ENCODE measurements around the gene SSUH2.

The SSUH2 gene

DNA sequence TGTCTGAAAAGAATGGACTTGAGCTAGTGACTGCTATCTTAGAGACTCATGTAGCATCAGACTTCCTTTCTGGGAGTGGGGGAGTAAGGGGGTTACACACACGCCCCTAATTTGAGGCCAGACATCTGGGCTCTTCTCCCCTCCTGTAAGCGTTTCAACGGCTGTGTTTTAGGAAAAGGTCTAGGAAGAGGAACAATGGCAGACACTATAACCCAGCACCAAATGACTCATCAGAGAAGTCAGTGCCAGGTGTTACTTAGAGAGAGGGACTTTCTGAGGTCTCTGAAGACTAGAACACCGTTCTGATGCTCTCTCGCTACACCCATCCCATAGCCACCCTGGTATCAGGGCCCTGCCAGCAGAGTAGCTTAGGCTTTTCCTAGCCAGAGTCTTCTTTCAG is 65.5 kb downstream of the SSUH2 start:
- H3K4me3 ChIP-seq (replicated peaks; ENCODE audit: low read depth, low read length), result no peak overlapping the region
- TF ChIP-seq, protein P1, sequence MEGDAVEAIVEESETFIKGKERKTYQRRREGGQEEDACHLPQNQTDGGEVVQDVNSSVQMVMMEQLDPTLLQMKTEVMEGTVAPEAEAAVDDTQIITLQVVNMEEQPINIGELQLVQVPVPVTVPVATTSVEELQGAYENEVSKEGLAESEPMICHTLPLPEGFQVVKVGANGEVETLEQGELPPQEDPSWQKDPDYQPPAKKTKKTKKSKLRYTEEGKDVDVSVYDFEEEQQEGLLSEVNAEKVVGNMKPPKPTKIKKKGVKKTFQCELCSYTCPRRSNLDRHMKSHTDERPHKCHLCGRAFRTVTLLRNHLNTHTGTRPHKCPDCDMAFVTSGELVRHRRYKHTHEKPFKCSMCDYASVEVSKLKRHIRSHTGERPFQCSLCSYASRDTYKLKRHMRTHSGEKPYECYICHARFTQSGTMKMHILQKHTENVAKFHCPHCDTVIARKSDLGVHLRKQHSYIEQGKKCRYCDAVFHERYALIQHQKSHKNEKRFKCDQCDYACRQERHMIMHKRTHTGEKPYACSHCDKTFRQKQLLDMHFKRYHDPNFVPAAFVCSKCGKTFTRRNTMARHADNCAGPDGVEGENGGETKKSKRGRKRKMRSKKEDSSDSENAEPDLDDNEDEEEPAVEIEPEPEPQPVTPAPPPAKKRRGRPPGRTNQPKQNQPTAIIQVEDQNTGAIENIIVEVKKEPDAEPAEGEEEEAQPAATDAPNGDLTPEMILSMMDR (IDR thresholded peaks at IDR 0.05; ENCODE audit: low read depth, low read length, missing control alignments), result no peak
- DNase-seq (ENCODE audit: extremely low read depth, low read depth), result no peak

DNA sequence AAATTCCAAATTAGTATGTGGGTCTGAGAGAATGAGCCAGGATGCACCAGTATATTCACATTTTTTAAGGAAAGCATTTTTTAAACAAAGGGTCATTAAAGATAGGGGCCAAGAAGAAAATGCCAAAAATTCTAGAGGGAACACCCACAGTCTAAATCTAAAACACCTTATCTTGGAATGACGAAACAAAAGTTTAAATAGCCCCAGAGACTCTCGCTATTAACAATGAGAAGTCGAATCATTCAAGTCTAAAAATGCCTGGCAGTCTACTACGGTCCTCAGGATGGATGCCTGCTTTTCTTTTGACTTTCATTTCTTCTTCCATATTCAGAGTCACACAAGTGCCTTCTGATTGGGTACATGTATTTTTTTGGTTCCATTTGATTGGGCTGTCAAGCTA is 66.3 kb downstream of the SSUH2 start:
- H3K4me3 ChIP-seq (replicated peaks; ENCODE audit: low read depth, low read length), result no peak overlapping the region
- no peak for DNase-seq (ENCODE audit: extremely low read depth, low read depth)
- TF ChIP-seq, protein P1 (IDR thresholded peaks at IDR 0.05; ENCODE audit: low read depth, low read length, missing control alignments), result no peak

GRCh38 chr3:8576841-8577571 is 67.6 kb downstream of the SSUH2 start:
- TF ChIP-seq, protein P1 (IDR thresholded peaks at IDR 0.05; ENCODE audit: low read depth, low read length, missing control alignments), result no peak
- H3K4me3 ChIP-seq (replicated peaks; ENCODE audit: low read depth, low read length), result no peak overlapping the region
- no peak for DNase-seq (ENCODE audit: extremely low read depth, low read depth)

GRCh38 chr3:8576436-8576835 is 68.2 kb downstream of the SSUH2 start:
- TF ChIP-seq, protein P1 (IDR thresholded peaks at IDR 0.05; ENCODE audit: low read depth, low read length, missing control alignments), result no peak
- no peak overlapping the region for H3K4me3 ChIP-seq (replicated peaks; ENCODE audit: low read depth, low read length)

GRCh38 chr3:8575364-8576104 is 69.1 kb downstream of the SSUH2 start:
- H3K4me3 ChIP-seq (replicated peaks; ENCODE audit: low read depth, low read length), result no peak overlapping the region
- TF ChIP-seq, protein P1 (IDR thresholded peaks at IDR 0.05; ENCODE audit: low read depth, low read length, missing control alignments), result no peak
- no peak for DNase-seq (ENCODE audit: extremely low read depth, low read depth)

More at GRCh38 chr3:8576436-8576835, 68.2 kb downstream of the SSUH2 start:
- DNase-seq (ENCODE audit: extremely low read depth, low read depth), result no peak

DNA sequence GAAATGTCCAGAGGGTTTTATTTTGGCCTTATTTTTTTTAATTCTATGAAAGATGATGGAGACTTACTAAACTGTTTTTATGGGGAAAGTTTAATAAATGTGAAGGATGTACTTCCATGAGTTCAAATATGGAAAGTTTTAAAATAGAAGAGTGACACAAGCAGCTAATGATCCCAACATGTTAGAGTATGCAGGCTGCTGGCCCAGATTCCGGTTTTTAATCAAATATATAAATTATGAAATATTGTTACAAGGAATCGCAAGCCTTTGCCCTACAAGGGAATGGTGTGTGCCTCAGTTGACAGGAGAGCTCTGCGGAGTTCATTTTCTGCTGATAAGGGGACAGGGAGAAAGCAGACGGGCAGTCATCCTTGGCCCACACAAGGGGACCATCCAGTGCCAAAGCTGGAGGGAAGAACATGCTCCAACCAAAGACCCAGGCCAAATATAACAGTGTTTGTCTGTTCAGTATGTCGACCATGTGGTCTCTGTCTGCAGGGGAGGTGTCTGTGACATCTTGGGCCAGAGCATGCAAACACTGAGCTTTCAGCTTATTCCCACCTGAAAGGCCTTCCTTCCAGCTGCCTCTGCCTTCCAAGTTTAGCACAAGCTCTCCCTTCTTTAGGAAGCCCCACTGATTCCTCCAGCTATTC is 69.8 kb downstream of the SSUH2 start:
- no peak overlapping the region for H3K4me3 ChIP-seq (replicated peaks; ENCODE audit: low read depth, low read length)
- DNase-seq (ENCODE audit: extremely low read depth, low read depth), result no peak
- TF ChIP-seq, protein P1 (IDR thresholded peaks at IDR 0.05; ENCODE audit: low read depth, low read length, missing control alignments), result no peak
